Measurements from ENCODE around the gene AMY1A.
"Not testable (repeated sequence)": the region's sequence is repeated elsewhere in the genome, so short reads cannot be mapped to it uniquely, and the experiment has no call there.

- TF ChIP-seq CTCF (conservative IDR thresholded peaks at IDR 0.05; ENCODE audit: low read length); EZH2phosphoT487 (IDR thresholded peaks at IDR 0.05; ENCODE audit: borderline replicate concordance): not testable (repeated sequence)
Observed at GRCh38 chr1:103643908-103644307, 11.7 kb upstream of the AMY1A start.
